ENCODE measurements around the gene EIF2S3.

DNA sequence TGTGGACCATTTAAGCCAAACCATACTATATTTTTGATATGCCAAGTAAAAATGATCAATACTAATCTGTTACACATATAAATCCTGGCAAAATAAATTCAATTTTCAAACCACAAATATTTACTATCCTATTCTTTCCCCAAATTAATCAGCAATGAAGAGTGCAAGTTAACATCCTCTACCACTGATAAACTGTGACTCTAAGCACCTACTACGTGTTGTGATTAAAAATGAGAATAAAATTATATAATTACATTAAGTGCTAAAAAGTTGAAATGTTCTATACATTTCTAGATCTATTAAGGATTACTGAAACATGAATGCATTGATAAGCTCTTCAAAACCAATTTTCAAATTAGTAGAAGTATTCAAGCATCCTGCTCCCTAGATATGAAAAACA lies 31.2 kb upstream of the EIF2S3 start:
- TF ChIP-seq, protein P1, sequence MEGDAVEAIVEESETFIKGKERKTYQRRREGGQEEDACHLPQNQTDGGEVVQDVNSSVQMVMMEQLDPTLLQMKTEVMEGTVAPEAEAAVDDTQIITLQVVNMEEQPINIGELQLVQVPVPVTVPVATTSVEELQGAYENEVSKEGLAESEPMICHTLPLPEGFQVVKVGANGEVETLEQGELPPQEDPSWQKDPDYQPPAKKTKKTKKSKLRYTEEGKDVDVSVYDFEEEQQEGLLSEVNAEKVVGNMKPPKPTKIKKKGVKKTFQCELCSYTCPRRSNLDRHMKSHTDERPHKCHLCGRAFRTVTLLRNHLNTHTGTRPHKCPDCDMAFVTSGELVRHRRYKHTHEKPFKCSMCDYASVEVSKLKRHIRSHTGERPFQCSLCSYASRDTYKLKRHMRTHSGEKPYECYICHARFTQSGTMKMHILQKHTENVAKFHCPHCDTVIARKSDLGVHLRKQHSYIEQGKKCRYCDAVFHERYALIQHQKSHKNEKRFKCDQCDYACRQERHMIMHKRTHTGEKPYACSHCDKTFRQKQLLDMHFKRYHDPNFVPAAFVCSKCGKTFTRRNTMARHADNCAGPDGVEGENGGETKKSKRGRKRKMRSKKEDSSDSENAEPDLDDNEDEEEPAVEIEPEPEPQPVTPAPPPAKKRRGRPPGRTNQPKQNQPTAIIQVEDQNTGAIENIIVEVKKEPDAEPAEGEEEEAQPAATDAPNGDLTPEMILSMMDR (IDR thresholded peaks at IDR 0.05; ENCODE audit: insufficient read depth, low read length) = no peak
- TF ChIP-seq REST (IDR thresholded peaks at IDR 0.05; ENCODE audit: insufficient replicate concordance, low read depth) = no peak
- no peak for TF ChIP-seq SPI1 (IDR thresholded peaks at IDR 0.05; ENCODE audit: borderline replicate concordance, low read depth)

All from HL-60 (cell line).